GM12801 (cell line): Measurements from ENCODE around the gene TMEM44.
A peak's percentile ranks its signal among the peaks of the same experiment; 100 is the strongest.

ENCODE experiments used
- TF ChIP-seq, protein P1 (sequence below): IDR thresholded peaks from one replicate; pipeline ENCODE4 v1.5.1; 2011; ENCODE audit warnings: control low read depth; ENCODE audit not compliant: insufficient read length; ENCODE audit errors: extremely low read depth

TMEM44 gene, protein sequence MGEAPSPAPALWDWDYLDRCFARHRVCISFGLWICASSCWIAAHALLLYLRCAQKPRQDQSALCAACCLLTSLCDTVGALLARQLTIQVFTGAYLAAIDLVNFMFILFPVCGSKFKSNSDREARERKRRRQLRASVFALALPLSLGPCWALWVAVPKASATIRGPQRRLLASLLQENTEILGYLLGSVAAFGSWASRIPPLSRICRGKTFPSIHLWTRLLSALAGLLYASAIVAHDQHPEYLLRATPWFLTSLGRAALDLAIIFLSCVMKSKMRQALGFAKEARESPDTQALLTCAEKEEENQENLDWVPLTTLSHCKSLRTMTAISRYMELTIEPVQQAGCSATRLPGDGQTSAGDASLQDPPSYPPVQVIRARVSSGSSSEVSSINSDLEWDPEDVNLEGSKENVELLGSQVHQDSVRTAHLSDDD

DNA sequence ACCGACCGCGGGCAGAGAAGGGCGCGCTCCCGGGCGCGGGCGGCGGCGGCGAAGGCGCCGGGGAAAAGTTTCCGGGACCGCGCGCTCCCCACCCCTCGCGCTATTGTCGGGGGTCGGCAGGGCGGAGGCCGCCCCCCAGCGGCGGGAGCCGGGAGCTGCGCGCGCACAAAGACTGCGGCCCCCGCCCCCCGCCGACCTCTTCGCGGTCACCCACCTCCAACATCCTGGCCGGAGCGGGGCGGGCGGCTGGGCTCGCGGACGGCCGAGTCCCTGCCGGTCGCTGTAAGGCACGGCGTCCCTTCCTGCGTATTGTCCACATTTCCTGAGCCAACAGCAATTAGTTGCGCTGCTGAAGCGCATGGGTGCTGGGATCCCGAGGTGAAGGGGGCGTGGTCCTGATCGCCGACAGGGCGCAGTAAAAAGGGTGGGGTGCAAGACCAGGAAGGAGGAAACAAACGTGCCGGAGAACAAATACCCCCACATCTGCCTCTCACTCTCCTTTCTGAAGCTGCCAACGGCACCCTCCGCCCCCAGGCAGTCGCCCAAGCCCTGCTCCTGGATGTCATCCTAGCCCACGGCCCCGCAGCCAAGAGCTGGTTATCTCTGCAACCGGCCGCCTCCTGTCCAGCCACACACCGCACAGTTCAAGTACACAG, at the start of gene TMEM44:
Gene TMEM44 (minus strand): TSS at position 71 of the 656 bp plus-strand sequence. CDS start 204 bp downstream, outside the sequence.
- TF ChIP-seq, protein P1, sequence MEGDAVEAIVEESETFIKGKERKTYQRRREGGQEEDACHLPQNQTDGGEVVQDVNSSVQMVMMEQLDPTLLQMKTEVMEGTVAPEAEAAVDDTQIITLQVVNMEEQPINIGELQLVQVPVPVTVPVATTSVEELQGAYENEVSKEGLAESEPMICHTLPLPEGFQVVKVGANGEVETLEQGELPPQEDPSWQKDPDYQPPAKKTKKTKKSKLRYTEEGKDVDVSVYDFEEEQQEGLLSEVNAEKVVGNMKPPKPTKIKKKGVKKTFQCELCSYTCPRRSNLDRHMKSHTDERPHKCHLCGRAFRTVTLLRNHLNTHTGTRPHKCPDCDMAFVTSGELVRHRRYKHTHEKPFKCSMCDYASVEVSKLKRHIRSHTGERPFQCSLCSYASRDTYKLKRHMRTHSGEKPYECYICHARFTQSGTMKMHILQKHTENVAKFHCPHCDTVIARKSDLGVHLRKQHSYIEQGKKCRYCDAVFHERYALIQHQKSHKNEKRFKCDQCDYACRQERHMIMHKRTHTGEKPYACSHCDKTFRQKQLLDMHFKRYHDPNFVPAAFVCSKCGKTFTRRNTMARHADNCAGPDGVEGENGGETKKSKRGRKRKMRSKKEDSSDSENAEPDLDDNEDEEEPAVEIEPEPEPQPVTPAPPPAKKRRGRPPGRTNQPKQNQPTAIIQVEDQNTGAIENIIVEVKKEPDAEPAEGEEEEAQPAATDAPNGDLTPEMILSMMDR = no peak

DNA sequence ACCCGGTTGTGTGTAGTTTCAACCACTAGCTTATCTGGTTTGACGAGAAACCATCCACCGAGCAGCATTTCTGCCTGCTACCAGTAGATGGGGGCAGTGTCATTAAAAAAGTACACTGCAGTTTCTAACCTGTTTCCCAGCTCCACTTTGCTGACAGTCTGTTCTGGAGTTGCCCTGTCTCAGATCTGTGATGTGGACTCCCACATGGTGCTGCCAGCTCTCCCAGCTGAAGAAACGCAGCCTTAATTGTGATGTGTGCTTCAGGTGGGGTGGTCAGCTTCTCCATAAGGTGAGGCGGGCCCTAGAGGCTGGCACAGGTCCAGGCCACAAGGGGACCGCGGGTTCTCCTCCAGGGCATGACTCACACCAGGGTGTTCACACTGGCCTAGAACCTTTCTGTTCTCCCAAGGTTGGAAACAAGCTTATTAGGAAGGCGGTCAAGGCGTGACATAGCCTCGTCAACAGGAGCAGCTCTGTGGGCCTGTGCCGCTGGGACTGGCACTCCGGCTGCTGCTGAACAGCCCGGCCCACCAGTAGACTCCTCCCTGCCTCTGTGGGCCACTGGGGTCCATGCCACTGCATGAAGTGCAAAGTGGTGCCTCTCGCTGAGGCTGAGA, 49.6 kb upstream of the TMEM44 start:
- TF ChIP-seq, protein P1 = peak; percentile 9

DNA sequence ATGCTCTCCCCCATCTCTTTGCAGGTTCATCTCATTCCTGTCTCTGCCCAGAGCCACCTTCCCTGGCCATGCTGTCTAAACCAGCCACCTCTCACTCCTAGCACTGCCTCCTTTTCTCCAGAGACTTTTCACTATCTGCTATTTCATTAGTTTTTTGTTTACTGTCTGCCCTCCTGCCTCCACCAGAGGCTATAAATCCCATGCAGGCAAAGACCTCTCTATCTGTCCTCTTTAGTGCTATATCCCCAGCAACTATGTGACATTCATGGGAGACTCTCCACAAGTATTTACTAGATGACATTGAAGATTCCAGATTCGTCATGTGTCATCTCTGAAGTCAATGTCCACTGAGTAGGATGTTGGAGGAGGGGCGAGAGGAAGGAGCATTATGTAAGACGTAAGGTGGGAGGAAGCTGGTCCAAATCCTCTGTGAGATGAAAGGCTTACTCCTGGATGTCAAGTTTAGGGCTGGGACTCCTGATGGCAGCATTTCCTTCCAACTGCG, 49.0 kb upstream of the TMEM44 start:
- TF ChIP-seq, protein P1 = no peak

DNA sequence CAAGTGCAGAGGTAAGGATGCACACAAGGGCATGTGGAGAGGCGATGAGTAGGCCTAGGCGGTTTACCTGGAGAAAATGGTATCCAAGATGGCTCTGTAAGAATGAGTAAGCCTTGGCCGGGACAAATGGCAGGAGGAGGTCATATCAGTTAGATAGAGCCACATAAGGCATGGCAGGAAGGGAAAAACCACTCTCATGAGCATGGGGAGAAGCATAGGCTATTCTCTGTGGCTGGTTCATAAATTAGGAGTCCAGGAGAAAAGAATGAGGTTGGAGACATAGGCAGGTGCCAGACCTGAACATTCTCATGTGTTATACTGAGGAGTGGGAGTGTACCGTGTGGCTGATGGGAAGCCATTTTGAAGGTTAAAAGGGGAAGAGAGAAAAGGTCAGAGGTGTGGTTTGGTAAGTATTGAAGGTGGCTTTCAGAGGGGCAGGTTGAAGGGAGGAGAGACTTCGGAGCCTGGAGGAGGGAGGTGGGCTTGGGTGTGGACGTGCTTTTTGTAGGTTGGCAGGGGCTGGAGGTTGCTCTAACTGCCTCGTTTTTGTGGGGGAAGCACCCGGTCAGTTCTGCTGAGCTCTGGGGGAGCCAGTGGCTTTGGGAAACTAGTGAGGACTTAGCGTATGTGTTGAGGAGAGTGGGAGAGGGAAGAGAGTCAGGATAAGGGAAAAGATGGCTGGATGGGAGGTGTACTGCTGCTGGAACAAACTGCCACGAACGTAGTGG, 47.8 kb upstream of the TMEM44 start:
- TF ChIP-seq, protein P1 = no peak

DNA sequence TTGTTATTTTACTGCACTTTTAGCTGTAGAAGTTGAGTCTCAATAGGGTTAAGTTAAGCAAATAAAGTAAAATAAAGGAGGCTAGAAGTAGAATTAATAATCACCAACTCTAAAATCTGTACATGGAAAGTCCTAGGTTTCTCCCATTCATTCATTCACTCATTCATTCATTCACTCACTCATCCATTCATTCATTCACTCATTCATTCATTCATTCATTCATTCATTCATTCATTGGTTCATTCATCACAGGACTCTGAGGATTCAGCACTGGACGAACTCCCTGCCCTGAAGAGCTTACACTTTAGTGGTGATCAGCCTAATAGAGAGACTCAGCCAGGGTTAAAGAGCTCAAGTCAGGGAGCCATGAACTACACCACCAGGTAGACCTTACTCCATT, 43.3 kb upstream of the TMEM44 start:
- TF ChIP-seq, protein P1 = no peak

DNA sequence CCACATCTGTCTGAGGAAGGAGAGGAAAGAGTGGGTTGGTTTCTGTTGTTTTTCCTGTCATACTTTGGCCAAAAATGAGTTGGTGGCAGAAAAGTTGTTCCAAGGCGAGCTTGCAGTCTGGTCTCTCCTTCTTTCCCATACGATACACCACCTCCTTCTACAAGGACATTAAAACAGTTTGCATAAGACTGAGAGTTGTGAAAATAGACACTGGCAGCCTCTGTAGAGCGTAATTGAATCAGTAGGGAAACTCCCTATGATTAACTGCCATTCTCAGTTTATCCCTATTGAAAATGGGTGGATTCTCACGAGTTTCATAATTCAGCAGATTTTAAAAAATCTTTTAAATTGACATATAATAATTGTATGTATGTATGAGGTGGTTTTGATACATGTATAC, 42.5 kb upstream of the TMEM44 start:
- TF ChIP-seq, protein P1 = no peak
